Esophagus (tissue), 2 donors: ENCODE data around the gene SF1. TPM values are rescaled to one million over a fixed set of nuclear protein-coding genes. Genes with fewer than 3 reads are reported as not detected.

Source experiments
- H3K27ac ChIP-seq, 2 donors: one replicate each; pipeline ENCODE4 v1.5.1; 2013; ENCODE audit warnings: low read depth in 2 of 2, mild to moderate bottlenecking in 2 of 2, inconsistent platforms in 1 of 2, low read length in 1 of 2, moderate library complexity in 1 of 2
- H3K27me3 ChIP-seq, 2 donors: one replicate each; pipeline ENCODE4 v1.6.1; 2013; ENCODE audit warnings: low read length in 2 of 2, control low read depth in 1 of 2, mild to moderate bottlenecking in 1 of 2; ENCODE audit not compliant: insufficient read depth in 2 of 2, control insufficient read depth in 1 of 2
- H3K36me3 ChIP-seq, 2 donors: one replicate each; pipeline ENCODE4 v1.6.1; 2013; ENCODE audit warnings: low read length in 1 of 2; ENCODE audit not compliant: control insufficient read depth in 2 of 2, insufficient read depth in 2 of 2
- H3K4me1 ChIP-seq, 2 donors: one replicate each; pipeline ENCODE4 v1.6.1; 2013; ENCODE audit warnings: low read length in 1 of 2; ENCODE audit not compliant: control insufficient read depth in 2 of 2, insufficient read depth in 2 of 2
- H3K4me3 ChIP-seq, 2 donors: one replicate each; pipeline ENCODE4 v1.5.1; 2013; ENCODE audit warnings: low read length in 2 of 2, mild to moderate bottlenecking in 2 of 2, low read depth in 1 of 2, moderate library complexity in 1 of 2
- H3K9me3 ChIP-seq, 2 donors: one replicate each; pipeline ENCODE4 v1.6.1; 2013; ENCODE audit warnings: mild to moderate bottlenecking in 2 of 2, low read depth in 1 of 2, low read length in 1 of 2, moderate library complexity in 1 of 2; ENCODE audit not compliant: control insufficient read depth in 2 of 2, insufficient read depth in 1 of 2
- WGBS, 2 donors: extraction: QIAGEN DNeasy Blood & Tissue Kit; methylation state at CpG; one replicate each; pipeline ENCODE4 v1.1.7; 2013; 5-methylcytosine and 5-hydroxymethylcytosine counted together
- polyA plus RNA-seq, 2 donors: library from polyadenylated mRNA; stranded (reverse); fragments of 200-250 nt; gene quantifications; one replicate each; pipeline ENCODE4 v1.2.3, GENCODE V29; 2013
- donor health status: healthy with polysubstance abuse.
- donor health status: Bipolar disorder and iron deficiency.

Gene SF1
- polyA plus RNA-seq, 2 donors: 79.0 to 88.0 TPM

- H3K4me3 ChIP-seq: peak overlapping the region; percentile 47 to 58
- H3K36me3 ChIP-seq: peaks cover 6 to 35% of the 10 kb centered on the region in 2 donors
- WGBS, 2 donors: 10 to 11% methylated on average over 50 to 54 of the region's 54 CpGs
- no peaks in the 10 kb centered on the region for H3K27me3 ChIP-seq
- no peaks in the 10 kb centered on the region for H3K9me3 ChIP-seq
- H3K4me1 ChIP-seq: peaks cover 4 to 17% of the 10 kb centered on the region in 2 donors
- H3K27ac ChIP-seq: peak overlapping the region; percentile 69 to 91
Observed at GRCh38 chr11:64802370-64803157, 24.2 kb upstream of the SF1 start.

DNA sequence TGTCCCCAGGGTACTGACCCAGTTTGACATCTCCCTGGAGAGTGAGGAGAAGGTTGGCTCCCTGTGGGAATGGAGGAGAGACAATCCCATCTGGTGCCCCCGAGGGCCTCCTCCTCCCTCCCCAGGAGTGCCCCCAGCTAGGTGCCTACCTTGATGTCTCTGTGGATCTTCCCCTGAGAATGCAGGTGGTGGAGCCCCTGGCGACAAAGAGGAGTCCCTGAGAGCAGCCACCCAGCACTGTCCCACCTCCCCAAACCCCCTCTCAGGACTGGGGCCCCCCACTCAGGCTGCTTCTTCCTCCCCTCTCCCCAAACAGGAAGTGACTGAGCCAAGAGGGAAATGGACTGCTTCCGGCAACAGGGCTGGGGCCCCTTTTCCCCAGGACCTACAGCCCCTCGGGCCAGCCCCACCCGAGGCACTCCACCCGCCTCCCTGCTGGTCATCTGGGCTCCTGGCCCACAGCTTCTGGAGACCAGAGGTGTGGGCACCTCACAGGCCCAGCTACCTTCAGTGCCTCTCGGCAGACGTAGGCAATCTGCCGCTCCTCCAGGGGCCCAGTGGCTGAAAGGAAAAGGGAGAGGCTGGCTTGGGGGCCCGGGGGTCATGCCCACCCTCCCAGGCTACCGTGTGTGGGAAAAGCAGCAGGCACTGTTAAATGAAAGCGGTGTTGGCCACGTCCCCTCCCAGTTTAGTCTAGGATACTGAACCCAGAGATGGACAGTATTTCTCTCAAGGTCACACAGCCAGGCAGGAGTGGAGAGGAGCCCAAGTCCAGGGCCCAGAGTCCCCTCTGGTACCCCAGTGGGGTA lies 23.4 kb upstream of the SF1 start:
- Histone ChIP-seq H3K4me3 (peak overlapping the region in 1 of 2 donors; percentile 58), H3K36me3 (peaks cover 3 to 36% of the 10 kb centered on the region in 2 donors), H3K27ac (peak overlapping the region; percentile 53 to 91), H3K27me3 (no peaks in the 10 kb centered on the region), H3K9me3 (no peaks in the 10 kb centered on the region), H3K4me1 (peaks cover 4 to 17% of the 10 kb centered on the region in 2 donors)
- WGBS, 2 donors: 53 to 58% methylated on average over 13 of the region's 13 CpGs

- Histone ChIP-seq H3K4me1 (peaks cover 4 to 17% of the 10 kb centered on the region in 2 donors), H3K27me3 (no peaks in the 10 kb centered on the region), H3K4me3 (no peak overlapping the region), H3K36me3 (peaks cover 2 to 36% of the 10 kb centered on the region in 2 donors), H3K9me3 (no peaks in the 10 kb centered on the region), H3K27ac (peak overlapping the region in 1 of 2 donors; percentile 8)
- 65 to 67% methylated on average over 8 to 9 of the region's 9 CpGs for WGBS, 2 donors
Observed at GRCh38 chr11:64801158-64801464, 22.8 kb upstream of the SF1 start.

DNA sequence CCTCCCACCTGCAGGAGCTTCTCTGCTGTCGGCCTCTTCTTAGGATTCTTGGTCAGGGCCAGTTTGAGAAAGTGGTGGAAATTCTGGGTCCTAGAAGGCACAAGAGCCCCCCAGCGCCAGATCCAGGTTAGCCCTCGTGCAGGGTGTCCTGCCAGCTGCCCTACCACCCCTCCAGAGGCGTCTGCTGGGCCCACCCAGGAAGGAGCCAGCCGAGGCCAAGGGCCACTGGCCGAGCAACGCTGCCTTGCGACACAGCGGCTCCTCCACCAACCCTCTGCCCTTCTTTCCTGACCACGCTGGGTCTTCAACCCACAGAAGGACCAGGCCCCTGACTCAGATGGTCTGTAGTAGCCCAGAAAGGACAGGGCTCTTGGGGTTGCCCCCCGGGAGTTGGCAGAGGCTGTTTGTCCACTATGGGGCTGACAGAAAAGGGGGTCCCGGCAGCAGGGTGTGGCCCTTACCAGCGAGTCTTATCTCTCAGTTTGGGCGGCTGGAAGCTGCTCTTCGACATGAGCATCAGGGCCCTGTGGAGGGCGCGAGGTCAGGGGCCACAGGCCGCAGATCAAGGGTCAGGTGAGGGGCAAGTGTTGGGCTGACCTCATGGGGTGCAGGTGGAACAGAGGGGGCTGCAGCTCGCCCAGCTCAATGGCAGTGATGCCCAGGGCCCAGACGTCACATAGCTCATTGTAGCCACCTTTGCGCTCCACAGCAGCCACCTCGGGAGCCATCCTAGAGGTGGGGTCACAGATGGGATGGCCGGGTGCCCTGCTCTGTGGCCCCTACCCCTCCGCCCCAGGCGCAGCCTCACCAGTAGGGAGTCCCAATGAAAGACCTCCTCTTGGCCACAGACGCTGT lies 22.2 kb upstream of the SF1 start:
- 83 to 86% methylated on average over 26 of the region's 26 CpGs for WGBS, 2 donors
- no peak overlapping the region for H3K27ac ChIP-seq

GRCh38 chr11:64799623-64800302 lies 21.4 kb upstream of the SF1 start:
- Histone ChIP-seq H3K4me1 (peaks cover 4 to 15% of the 10 kb centered on the region in 2 donors), H3K4me3 (no peak overlapping the region), H3K36me3 (peaks cover 0 to 25% of the 10 kb centered on the region in 2 donors), H3K27ac (no peak overlapping the region), H3K27me3 (no peaks in the 10 kb centered on the region), H3K9me3 (no peaks in the 10 kb centered on the region)
- 69 to 71% methylated on average over 14 of the region's 14 CpGs for WGBS, 2 donors

More for the DNA sequence above, 22.2 kb upstream of the SF1 start:
- peaks cover 0 to 32% of the 10 kb centered on the region in 2 donors for H3K36me3 ChIP-seq
- peaks cover 4 to 17% of the 10 kb centered on the region in 2 donors for H3K4me1 ChIP-seq
- H3K27me3 ChIP-seq: no peaks in the 10 kb centered on the region
- H3K4me3 ChIP-seq: no peak overlapping the region
- no peaks in the 10 kb centered on the region for H3K9me3 ChIP-seq

DNA sequence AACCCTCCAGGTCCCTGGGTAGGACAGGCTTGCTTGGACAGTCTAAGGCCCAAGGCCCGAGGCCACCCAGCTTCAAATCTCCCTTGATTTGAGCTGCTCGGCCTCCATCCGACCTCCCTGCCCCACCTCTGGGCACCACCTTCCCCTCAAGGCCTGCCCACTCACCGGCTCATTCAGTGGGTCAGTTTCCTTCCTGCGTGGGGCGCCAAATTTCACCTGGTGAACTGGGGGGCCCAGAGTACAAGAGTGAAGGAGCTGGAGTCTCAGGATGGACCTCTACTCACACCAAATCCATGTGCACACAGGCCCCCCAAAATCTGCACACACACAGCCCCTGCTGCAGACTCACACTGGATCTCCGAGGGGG lies 20.9 kb upstream of the SF1 start:
- H3K9me3 ChIP-seq: no peaks in the 10 kb centered on the region
- WGBS, 2 donors: 72 to 73% methylated on average over 7 of the region's 7 CpGs
- H3K27ac ChIP-seq: no peak overlapping the region
- H3K4me3 ChIP-seq: no peak overlapping the region
- H3K27me3 ChIP-seq: no peaks in the 10 kb centered on the region
- H3K36me3 ChIP-seq: peaks cover 0 to 23% of the 10 kb centered on the region in 2 donors
- H3K4me1 ChIP-seq: peaks cover 4 to 14% of the 10 kb centered on the region in 2 donors

DNA sequence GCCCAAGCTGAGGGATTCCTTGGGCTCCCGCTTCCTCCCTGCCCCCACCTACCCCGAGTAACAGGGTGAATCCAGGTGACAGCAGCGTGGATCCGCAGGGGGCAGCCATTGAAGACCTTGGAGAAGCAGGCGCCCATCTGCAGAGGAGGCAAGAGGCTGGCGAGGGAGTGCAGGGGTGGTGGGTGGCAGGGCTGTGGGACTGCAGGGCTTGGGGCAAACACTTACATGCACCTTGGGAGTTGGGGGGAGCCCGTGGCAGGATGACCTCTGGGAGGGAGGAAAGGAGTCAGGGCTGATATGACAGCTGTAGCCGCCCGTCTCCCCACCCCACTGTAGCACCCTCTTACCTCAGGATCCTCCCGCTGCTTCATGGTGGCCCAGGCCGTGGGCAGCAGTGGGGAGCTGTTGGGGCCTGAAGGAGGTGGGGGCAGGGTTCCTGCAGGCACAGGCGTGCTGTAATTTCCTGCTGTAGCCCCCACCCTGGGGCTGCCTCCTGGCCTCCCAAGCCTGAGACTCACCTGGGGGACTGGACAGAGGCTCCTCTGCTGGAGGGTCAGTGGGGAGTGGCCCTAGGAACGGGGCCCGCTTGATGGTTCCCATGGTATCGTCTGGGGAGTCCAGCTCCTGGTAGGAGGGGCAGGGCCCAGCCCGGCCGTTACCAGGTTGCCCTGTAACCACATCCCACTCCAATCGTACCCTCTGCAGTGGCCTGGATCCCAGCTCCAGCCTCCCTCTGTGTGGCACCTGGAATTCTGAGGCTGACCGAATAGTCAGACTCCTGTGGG lies 18.6 kb upstream of the SF1 start:
- Histone ChIP-seq H3K4me1 (no peaks in the 10 kb centered on the region), H3K4me3 (no peak overlapping the region), H3K27me3 (no peaks in the 10 kb centered on the region), H3K36me3 (peaks cover 0 to 23% of the 10 kb centered on the region in 2 donors), H3K9me3 (no peaks in the 10 kb centered on the region), H3K27ac (no peak overlapping the region)
- 86 to 92% methylated on average over 17 to 19 of the region's 19 CpGs for WGBS, 2 donors

GRCh38 chr11:64796047-64796756 lies 17.9 kb upstream of the SF1 start:
- WGBS, 2 donors: 77 to 83% methylated on average over 19 of the region's 19 CpGs
- Histone ChIP-seq H3K4me1 (no peaks in the 10 kb centered on the region), H3K36me3 (peaks cover 0 to 27% of the 10 kb centered on the region in 2 donors), H3K27ac (no peak overlapping the region), H3K27me3 (no peaks in the 10 kb centered on the region), H3K9me3 (no peaks in the 10 kb centered on the region), H3K4me3 (no peak overlapping the region)
